Right lobe of liver (tissue), 4 donors: ENCODE results near the gene JAKMIP1.

Source experiments
- POLR2A ChIP-seq: fragments of 450-650 bp; IDR thresholded peaks from one replicate; pipeline ENCODE4 v1.6.1; 2017; ENCODE audit warnings: antibody characterized with exemption, mild to moderate bottlenecking
- TF ChIP-seq, protein P1 (sequence below), 4 donors: fragments of 200-600 bp in 3 of 4; fragments of 450-650 bp in 1 of 4; IDR thresholded peaks; one replicate each; pipeline versions ENCODE4 v1.5.1 to v1.8.0; 2016 to 2022; ENCODE audit warnings: antibody characterized with exemption in 4 of 4, mild to moderate bottlenecking in 2 of 4
- donor health status: DM: no; HTN: no; CAD: no.
- donor health status: DM: no; HTN: no; CAD: no.
- donor health status: DM: no; HTN: yes; CAD: no.

DNA sequence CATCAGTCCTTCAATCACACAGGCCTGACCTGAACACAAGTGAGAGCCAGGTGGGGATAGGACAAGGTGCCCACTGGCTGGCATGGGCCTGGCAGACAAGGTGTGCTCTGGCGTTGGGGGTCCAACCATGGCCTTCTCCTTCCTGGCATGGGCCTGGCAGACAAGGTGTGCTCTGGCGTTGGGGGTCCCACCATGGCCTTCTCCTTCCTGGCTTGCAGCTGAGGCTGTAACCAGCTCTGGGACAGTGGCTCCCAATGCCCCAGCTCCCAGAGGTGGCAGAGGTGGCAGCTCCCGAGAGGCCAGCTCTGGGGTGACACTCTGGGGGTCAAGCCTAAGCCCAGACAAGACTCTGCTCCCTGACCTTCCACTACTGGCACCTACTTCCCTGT lies 62.6 kb downstream of the JAKMIP1 start:
- TF ChIP-seq, protein P1, sequence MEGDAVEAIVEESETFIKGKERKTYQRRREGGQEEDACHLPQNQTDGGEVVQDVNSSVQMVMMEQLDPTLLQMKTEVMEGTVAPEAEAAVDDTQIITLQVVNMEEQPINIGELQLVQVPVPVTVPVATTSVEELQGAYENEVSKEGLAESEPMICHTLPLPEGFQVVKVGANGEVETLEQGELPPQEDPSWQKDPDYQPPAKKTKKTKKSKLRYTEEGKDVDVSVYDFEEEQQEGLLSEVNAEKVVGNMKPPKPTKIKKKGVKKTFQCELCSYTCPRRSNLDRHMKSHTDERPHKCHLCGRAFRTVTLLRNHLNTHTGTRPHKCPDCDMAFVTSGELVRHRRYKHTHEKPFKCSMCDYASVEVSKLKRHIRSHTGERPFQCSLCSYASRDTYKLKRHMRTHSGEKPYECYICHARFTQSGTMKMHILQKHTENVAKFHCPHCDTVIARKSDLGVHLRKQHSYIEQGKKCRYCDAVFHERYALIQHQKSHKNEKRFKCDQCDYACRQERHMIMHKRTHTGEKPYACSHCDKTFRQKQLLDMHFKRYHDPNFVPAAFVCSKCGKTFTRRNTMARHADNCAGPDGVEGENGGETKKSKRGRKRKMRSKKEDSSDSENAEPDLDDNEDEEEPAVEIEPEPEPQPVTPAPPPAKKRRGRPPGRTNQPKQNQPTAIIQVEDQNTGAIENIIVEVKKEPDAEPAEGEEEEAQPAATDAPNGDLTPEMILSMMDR (IDR thresholded peaks at IDR 0.05) = no peak
- TF ChIP-seq POLR2A = no peak
